ENCODE results near the gene CYP3A7.
"Not testable (repeated sequence)": the region's sequence is repeated elsewhere in the genome, so short reads cannot be mapped to it uniquely, and the experiment has no call there.

CYP3A7 gene

DNA sequence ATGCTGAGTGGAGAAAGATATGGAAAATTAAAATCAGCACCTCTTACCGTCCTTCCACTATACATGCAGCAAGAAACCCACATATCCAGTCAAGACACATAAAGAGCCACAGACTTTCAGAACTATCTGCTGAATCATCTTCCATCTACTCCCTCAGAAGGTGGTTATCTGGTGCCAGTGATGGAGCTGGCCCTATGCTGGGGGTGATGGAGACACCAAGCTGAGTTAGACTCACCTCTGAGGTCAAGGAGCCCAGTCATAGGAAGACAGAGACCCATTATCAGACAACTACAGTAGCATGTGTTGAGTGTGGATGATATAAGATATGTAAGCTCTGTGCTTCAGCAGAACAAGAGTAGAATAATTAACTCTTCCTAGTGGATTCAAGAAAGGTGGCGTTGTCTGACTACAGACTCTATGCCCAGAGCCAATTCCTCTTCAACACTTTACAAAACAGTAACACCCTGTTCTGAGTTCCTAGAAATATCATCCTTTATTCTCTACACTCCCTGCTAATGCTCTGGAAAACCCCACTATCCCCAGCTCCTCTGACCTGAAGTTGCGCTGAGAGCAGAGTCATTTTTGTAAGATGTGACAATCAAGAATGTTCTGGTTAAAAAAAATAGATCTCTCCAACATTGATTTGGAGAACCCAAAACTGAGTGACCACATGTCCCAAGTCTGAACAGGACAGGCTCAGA lies 69.5 kb downstream of the CYP3A7 start:
- DNase-seq: no peak

DNA sequence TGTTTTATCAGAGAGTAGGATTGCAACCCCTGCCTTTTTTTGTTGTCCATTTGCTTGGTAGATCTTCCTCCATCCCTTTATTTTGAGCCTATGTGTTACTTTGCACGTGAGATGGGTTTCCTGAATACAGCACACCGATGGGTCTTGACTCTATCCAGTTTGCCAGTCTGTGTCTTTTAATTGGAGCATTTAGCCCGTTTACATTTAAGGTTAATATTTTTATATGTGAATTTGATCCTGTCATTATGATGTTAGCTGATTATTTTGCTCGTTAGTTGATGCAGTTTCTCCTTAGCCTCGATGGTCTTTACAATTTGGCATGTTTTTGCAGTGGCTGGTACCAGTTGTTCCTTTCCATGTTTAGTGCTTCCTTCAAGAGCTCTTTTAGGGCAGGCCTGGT lies 77.1 kb downstream of the CYP3A7 start:
- not testable (repeated sequence) for DNase-seq

Measured in NCI-H2081 (cell line).